ACC112 (cell line): ENCODE results near the gene ADAT3.
"Not testable (repeated sequence)": the region's sequence is repeated elsewhere in the genome, so short reads cannot be mapped to it uniquely, and the experiment has no call there.

ENCODE experiments used
- H2AFZ ChIP-seq: fragments of 200-600 bp; sonication (generic); one replicate; pipeline ENCODE4 v1.6.0; 2017; ENCODE audit warnings: antibody characterized with exemption, low read length; ENCODE audit not compliant: unreplicated experiment
- H3K27ac ChIP-seq: fragments of 200-600 bp; sonication (generic); 2 replicates; pipeline ENCODE4 v1.5.1; 2014; ENCODE audit warnings: low read depth, mild to moderate bottlenecking, antibody characterized with exemption, low read length, moderate library complexity
- H3K27me3 ChIP-seq: fragments of 200-600 bp; sonication (generic); 2 replicates; pipeline ENCODE4 v1.6.1; 2014; ENCODE audit warnings: mild to moderate bottlenecking, antibody characterized with exemption, low read length, moderate library complexity, mixed read lengths; ENCODE audit not compliant: insufficient read depth
- H3K36me3 ChIP-seq: fragments of 200-600 bp; sonication (generic); 2 replicates; pipeline ENCODE4 v1.6.1; 2016; ENCODE audit warnings: mild to moderate bottlenecking, antibody characterized with exemption, low read length, moderate library complexity, mixed read lengths; ENCODE audit not compliant: insufficient read depth
- H3K4me1 ChIP-seq: fragments of 200-600 bp; sonication (generic); one replicate; pipeline ENCODE4 v1.6.1; 2016; ENCODE audit warnings: low read length, mixed read lengths; ENCODE audit not compliant: insufficient read depth, unreplicated experiment, control insufficient read depth
- H3K4me3 ChIP-seq: fragments of 200-600 bp; sonication (generic); 2 replicates; pipeline ENCODE4 v1.5.1; 2014; ENCODE audit warnings: mild to moderate bottlenecking, low read depth, low read length
- H3K79me2 ChIP-seq: fragments of 200-600 bp; sonication (generic); one replicate; pipeline ENCODE4 v1.6.0; 2016; ENCODE audit warnings: low read length; ENCODE audit not compliant: control insufficient read depth, unreplicated experiment, insufficient read depth

ADAT3 gene

DNA sequence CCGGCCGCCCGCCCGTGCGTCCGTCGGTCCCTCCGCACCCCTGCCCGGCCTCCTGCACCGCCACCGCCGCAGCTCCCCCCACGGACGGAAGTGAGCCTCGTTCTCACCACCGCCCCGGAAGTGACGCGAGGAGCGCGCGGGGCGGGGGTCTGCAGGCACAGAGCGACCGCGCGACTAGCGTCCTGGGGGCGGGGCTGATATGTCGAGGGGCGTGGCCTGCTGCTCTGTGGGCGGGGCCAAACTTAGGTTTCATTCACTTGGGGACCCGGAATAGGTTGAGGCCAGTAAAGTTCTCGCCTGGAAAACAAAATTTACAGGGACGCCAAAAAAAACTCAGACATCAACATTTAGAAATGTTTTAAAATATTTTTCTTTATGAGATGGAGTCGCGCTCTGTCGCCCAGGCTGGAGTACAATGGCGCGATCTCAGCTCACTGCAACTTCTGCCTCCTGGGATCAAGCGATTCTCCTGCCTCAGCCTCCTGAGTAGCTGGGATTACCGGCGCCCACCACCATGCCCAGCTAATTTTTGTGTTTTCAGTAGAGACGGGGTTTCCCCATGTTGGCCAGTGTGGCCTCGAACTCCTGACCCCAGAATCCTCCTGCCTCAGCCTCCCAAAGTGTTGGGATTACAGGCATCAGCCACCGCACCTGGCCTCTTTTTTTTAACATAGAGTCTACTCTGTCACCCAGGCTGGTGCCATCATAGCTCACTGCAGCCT, 19.6 kb upstream of the ADAT3 start, which contains the start of gene ABHD17A:
Gene ABHD17A (minus strand): TSS at position 99 of the 722 bp plus-strand sequence. CDS start 3,930 bp downstream, outside the sequence.
- H3K4me1 ChIP-seq, H2AFZ ChIP-seq: not testable (repeated sequence)
- peak within 1 kb of the TSS; percentile 39; the same call in 1 of the 2 replicates for H3K27ac ChIP-seq

DNA sequence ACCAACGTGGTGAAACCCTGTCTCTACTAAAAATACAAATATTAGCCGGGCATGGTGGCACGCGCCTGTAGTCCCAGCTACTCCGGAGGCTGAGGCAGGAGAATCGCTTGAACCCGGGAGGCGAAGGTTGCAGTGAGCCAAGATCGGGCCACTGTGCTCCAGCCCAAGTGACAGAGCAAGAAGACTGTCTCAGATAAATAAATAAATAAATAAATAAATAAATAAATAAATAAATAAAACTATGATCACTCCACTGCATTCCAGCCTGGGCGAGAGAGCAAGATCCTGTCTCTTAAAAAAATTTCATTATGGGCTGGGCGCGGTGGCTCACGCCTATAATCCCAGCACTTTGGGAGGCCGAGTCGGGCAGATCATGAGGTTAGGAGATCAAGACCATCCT, 18.8 kb upstream of the ADAT3 start:
- peaks cover 35% of the 10 kb centered on the region for H3K79me2 ChIP-seq
- not testable (repeated sequence) for H3K36me3 ChIP-seq, H3K27me3 ChIP-seq, H2AFZ ChIP-seq, H3K4me1 ChIP-seq, H3K27ac ChIP-seq, H3K4me3 ChIP-seq

More for the DNA sequence above, 19.6 kb upstream of the ADAT3 start, which contains the start of gene ABHD17A:
- Histone ChIP-seq H3K4me3 (peak within 1 kb of the TSS; percentile 97), H3K79me2 (peaks cover 38% of the 10 kb centered on the region)
- not testable (repeated sequence) for H3K27me3 ChIP-seq, H3K36me3 ChIP-seq

DNA sequence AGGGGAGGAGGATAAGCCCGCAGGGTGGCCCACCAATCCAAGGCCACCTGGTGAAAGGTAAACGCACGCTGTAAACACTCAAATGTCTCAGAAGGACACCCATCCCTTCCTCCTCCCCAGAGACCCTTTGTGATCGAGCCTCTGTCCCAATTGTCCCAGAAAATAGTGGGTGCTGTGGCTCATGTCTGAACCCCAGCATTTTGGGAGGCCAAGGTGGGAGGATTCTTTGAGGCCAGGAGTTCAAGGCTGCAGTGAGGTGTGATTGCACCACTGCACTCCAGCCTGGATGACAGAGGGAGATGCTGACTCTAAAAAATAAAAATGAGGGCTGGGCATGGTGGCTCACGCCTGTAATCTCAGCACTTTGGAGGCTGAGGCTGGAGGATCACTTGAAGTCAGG, 16.8 kb upstream of the ADAT3 start:
- no peak overlapping the region for H2AFZ ChIP-seq
- no peak overlapping the region for H3K4me3 ChIP-seq
- no peaks in the 10 kb centered on the region for H3K27me3 ChIP-seq
- H3K4me1 ChIP-seq, result peaks cover 7% of the 10 kb centered on the region
- peaks cover 16% of the 10 kb centered on the region for H3K79me2 ChIP-seq
- H3K36me3 ChIP-seq, result no peaks in the 10 kb centered on the region
- no peak overlapping the region for H3K27ac ChIP-seq

DNA sequence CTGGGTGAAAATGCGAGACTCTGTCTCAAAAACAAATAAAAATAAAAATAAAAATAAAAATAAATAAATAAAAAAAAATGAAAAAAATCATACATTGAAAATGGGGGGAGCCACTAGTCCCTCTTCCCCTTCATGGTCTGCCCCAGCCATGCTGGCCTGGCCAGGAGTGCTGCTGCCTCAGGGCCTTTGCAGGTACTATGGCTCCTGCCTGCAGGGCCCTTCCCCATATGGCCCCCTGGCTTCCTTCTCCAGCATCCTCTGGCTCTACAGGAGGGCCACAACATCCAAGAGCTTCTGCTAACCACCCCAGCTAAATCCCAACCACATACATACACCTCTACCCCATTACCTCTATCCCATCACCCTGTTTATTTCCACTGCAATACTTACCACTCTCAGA, 15.3 kb upstream of the ADAT3 start:
- Histone ChIP-seq H3K4me1 (no peaks in the 10 kb centered on the region), H3K27me3 (no peaks in the 10 kb centered on the region), H3K4me3 (no peak overlapping the region), H3K36me3 (no peaks in the 10 kb centered on the region), H3K79me2 (peaks cover under 1% of the 10 kb centered on the region), H2AFZ (no peak overlapping the region), H3K27ac (no peak overlapping the region)

DNA sequence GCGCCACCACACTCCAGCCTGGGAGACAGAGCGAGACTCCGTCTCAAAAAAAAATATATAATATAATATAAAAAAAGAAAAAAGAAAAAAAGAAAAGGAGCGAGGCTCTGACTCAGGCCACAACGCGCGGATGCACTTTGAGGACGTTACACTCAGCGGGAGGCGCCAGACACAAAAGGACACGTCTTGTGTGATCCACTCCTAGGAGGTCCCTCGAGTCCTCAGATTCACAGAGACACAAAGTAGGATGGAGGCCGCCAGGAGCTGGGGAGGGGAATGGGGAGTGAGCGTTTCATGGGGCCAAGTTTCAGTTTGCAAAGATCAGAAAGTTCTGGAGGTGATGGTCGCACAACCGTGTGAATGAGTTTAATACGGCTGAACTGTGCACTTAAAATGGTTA, 11.4 kb upstream of the ADAT3 start:
- Histone ChIP-seq H3K27me3 (no peaks in the 10 kb centered on the region), H3K79me2 (no peaks in the 10 kb centered on the region), H3K36me3 (no peaks in the 10 kb centered on the region)

DNA sequence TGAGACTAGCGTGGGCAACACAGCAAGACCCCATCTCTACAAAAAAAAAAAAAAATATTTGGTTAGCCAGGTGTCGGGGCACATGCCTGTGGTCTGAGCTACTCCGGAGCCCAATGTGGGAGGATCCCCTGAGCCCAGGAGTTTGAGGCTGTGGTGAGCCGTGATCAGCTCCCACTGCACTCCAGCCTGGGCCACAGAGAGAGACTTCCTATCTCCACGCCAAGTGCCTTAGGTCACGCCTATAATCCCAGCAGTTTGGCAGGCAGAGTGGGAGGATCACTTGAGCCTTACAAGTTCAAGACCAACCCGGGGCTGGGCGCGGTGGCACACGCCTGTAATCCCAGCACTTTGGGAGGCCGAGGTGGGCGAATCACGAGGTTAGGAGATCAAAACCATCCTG, 8.7 kb upstream of the ADAT3 start:
- Histone ChIP-seq H2AFZ (no peak overlapping the region), H3K4me3 (no peak overlapping the region), H3K36me3 (no peaks in the 10 kb centered on the region), H3K27ac (no peak overlapping the region), H3K27me3 (no peaks in the 10 kb centered on the region), H3K4me1 (no peaks in the 10 kb centered on the region), H3K79me2 (no peaks in the 10 kb centered on the region)

More for the DNA sequence above, 11.4 kb upstream of the ADAT3 start:
- Histone ChIP-seq H3K4me3 (no peak overlapping the region), H2AFZ (no peak overlapping the region), H3K27ac (no peak overlapping the region), H3K4me1 (no peaks in the 10 kb centered on the region)

DNA sequence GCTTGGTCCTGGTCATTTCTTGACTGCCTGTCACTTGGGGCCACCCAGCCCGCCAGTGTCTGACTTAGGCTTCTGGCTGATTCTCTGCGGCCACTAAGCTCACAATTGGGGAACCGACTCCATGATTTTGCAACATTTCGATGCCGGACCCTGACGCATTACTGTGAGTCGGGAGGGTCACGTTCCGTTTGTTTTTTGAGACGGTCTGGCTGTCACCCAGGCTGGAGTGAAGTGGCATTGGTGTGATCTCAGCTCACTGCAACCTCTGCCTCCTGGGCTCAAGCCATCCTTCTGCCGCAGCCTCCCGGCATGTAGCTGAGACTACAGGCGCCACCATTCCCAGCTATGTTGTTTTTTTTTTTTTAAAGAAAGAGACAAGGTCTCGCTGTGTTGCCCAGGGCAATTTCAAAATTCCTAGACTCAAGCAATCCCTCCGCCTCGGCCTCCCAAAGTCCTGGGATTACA, 3.2 kb upstream of the ADAT3 start:
- no peak overlapping the region for H3K27ac ChIP-seq
- H3K36me3 ChIP-seq, result no peaks in the 10 kb centered on the region
- H3K27me3 ChIP-seq, result no peaks in the 10 kb centered on the region
- no peak overlapping the region for H2AFZ ChIP-seq
- H3K79me2 ChIP-seq, result peaks cover 6% of the 10 kb centered on the region
- no peak overlapping the region for H3K4me3 ChIP-seq
- H3K4me1 ChIP-seq, result peaks cover 3% of the 10 kb centered on the region

DNA sequence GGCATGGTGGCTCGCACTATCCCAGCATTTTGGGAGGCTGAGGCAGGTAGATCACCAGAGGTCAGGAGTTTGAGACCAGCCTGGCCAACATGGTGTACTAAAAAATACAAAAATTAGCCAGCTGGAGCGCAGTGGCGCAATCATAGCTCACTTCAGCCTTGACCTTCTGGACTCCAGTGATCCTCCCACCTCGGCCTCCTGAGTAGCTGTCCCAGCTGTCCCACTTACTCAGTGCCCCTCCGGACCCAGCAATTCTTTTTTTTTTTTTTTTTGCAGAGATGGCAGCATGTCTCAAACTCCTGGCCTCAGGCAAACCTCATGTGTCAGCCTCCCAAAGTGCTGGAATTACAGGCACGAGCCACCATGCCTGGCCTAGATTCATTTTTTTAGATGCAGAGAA, 2.3 kb upstream of the ADAT3 start:
- Histone ChIP-seq H3K36me3 (no peaks in the 10 kb centered on the region), H3K27me3 (no peaks in the 10 kb centered on the region), H3K27ac (no peak overlapping the region), H3K4me1 (peaks cover 3% of the 10 kb centered on the region), H3K4me3 (no peak overlapping the region), H3K79me2 (peaks cover 15% of the 10 kb centered on the region), H2AFZ (no peak overlapping the region)

DNA sequence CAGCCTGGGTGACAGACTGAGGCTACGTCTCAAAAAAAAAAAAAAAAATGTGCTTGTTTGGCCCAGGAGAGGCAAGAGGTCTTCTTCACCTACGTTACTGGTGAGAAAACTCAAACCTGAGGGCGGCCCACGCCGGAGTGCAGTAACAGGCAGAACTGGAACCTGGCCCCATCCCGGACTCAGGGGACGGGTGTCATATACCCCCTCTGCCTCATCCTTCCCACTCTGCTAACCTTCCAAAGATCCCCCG, 414 bp upstream of the ADAT3 start:
- peak overlapping the region; percentile 53 for H3K4me3 ChIP-seq
- no peaks in the 10 kb centered on the region for H3K27me3 ChIP-seq
- no peaks in the 10 kb centered on the region for H3K36me3 ChIP-seq
- H3K4me1 ChIP-seq, result peaks cover 3% of the 10 kb centered on the region
- H3K79me2 ChIP-seq, result peaks cover 27% of the 10 kb centered on the region
- H2AFZ ChIP-seq, result peak overlapping the region; percentile 2
- no peak overlapping the region for H3K27ac ChIP-seq

DNA sequence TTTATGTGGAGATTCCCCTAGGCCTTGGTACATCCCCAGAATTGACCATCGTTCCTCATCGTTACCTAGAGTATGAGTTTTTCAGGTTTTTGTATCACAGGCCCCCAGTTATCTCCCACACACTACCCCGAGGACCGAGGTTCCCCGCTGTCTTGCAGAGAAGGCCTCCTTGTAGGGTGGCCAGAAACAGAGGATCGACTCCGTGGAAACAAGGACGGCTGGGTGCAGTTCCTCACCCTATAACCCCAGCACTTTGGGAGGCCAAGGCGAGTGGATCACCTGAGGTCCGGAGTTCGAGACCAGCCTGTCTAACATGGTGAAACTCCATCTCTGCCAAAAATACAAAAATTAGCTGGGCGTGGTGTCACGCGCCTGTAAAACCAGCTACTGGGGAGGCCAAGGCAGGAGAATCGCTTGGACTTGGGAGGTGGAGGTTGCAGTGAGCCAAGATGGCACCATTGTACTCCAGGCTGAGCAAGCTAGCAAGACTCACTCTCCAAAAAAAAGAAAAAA, 720 bp downstream of the ADAT3 start:
- Histone ChIP-seq H3K4me3 (peak overlapping the region; percentile 75), H3K36me3 (no peaks in the 10 kb centered on the region), H3K4me1 (peaks cover 6% of the 10 kb centered on the region), H2AFZ (peak overlapping the region; percentile 78), H3K27ac (peak overlapping the region; percentile 58), H3K79me2 (peaks cover 34% of the 10 kb centered on the region), H3K27me3 (no peaks in the 10 kb centered on the region)

DNA sequence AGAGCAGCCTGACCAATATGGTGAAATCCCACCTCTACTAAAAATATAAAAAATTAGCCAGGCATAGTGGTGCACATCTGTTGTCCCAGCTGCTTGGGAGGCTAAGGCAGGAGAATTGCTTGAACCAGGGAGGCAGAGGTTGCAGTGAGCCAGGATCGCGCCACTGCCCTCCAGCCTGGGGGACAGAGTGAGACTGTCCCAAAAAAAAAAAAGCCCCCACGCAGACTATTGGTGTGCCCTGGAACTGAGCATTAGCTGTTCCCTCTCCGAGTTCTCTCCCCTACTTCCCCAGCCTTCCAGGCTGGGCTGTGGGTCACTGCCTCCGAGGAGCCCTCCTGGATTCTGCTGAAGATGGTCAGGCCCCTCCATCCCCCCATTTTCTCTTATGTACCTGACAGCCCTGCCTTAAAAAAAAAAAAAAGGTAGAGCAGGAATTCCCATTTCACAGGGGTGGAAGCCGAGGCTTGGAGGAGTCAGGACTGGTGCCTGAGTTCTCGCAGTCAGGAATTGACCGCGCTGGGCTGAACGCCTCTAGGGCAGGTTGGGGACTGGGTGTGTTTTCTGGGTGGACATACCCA, 1.9 kb downstream of the ADAT3 start:
- Histone ChIP-seq H2AFZ (no peak overlapping the region), H3K4me1 (peaks cover 6% of the 10 kb centered on the region), H3K79me2 (peaks cover 38% of the 10 kb centered on the region), H3K36me3 (no peaks in the 10 kb centered on the region), H3K27ac (no peak overlapping the region), H3K27me3 (no peaks in the 10 kb centered on the region), H3K4me3 (no peak overlapping the region)
